ENCODE data around the gene PFN1. TPM values are rescaled to one million over a fixed set of nuclear protein-coding genes. Genes with fewer than 3 reads are reported as not detected.

The PFN1 gene
- polyA plus RNA-seq (145 and 230 TPM in 2 replicates), polyA minus RNA-seq (72.3 and 78.0 TPM in 2 replicates)

- Histone ChIP-seq H2AFZ (ENCODE audit: low read depth, low read length) (peak within 1 kb of the TSS; percentile 83), H3K27me3 (ENCODE audit: insufficient read depth, low read depth, low read length) (peaks cover 3% of the 10 kb centered on the region), H3K9ac (ENCODE audit: low read length) (peak within 1 kb of the TSS; percentile 87), H3K4me2 (ENCODE audit: low read length) (peak within 1 kb of the TSS; percentile 89), H3K27ac (ENCODE audit: low read length) (peak within 1 kb of the TSS; percentile 82), H3K9me3 (ENCODE audit: low read length) (no peaks in the 10 kb centered on the region), H3K79me2 (replicated peaks; ENCODE audit: insufficient read depth, low read length) (peaks cover 5% of the 10 kb centered on the region), H3K4me3 (ENCODE audit: low read length) (peak within 1 kb of the TSS; percentile 99), H4K20me1 (ENCODE audit: insufficient read depth) (no peaks in the 10 kb centered on the region), H3K9me2 (ENCODE audit: insufficient read depth, low read length) (no peaks in the 10 kb centered on the region), H3K36me3 (ENCODE audit: insufficient read depth, low read length) (no peaks in the 10 kb centered on the region), H3F3A (ENCODE audit: insufficient read depth, low read length, poor library complexity, severe bottlenecking) (no peaks in the 10 kb centered on the region)
- TF ChIP-seq EP300 (conservative IDR thresholded peaks at IDR 0.05; ENCODE audit: poor library complexity, severe bottlenecking) (peak; percentile 43), REST (IDR thresholded peaks at IDR 0.05; ENCODE audit: borderline replicate concordance) (no peak), MXI1 (conservative IDR thresholded peaks at IDR 0.05; ENCODE audit: poor library complexity, severe bottlenecking) (peak; percentile 82), POLR2AphosphoS5 (IDR thresholded peaks at IDR 0.05) (peak; percentile 75)
Measured at GRCh38 chr17:4948166-4948930, at the start of gene PFN1. Gene PFN1, minus strand, starts transcription at chr17:4948530. Its CDS starts 136 bp downstream, at chr17:4948394.

- TF ChIP-seq EP300 (conservative IDR thresholded peaks at IDR 0.05; ENCODE audit: poor library complexity, severe bottlenecking) (no peak), EZH2 (IDR thresholded peaks at IDR 0.05; ENCODE audit: borderline replicate concordance, insufficient read depth, low read length, poor library complexity, severe bottlenecking) (no peak), POLR2AphosphoS5 (IDR thresholded peaks at IDR 0.05) (peak; percentile 53), REST (IDR thresholded peaks at IDR 0.05; ENCODE audit: borderline replicate concordance) (no peak), TAF1 (IDR thresholded peaks at IDR 0.05; ENCODE audit: low read depth) (peak; percentile 43), SMC3 (conservative IDR thresholded peaks at IDR 0.05; ENCODE audit: poor library complexity) (no peak), RAD21 (conservative IDR thresholded peaks at IDR 0.05) (no peak), MXI1 (conservative IDR thresholded peaks at IDR 0.05; ENCODE audit: poor library complexity, severe bottlenecking) (peak; percentile 13)
- TF ChIP-seq, protein P1, sequence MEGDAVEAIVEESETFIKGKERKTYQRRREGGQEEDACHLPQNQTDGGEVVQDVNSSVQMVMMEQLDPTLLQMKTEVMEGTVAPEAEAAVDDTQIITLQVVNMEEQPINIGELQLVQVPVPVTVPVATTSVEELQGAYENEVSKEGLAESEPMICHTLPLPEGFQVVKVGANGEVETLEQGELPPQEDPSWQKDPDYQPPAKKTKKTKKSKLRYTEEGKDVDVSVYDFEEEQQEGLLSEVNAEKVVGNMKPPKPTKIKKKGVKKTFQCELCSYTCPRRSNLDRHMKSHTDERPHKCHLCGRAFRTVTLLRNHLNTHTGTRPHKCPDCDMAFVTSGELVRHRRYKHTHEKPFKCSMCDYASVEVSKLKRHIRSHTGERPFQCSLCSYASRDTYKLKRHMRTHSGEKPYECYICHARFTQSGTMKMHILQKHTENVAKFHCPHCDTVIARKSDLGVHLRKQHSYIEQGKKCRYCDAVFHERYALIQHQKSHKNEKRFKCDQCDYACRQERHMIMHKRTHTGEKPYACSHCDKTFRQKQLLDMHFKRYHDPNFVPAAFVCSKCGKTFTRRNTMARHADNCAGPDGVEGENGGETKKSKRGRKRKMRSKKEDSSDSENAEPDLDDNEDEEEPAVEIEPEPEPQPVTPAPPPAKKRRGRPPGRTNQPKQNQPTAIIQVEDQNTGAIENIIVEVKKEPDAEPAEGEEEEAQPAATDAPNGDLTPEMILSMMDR (IDR thresholded peaks at IDR 0.05; ENCODE audit: poor library complexity, severe bottlenecking), result peak; percentile 46
- H3K79me2 ChIP-seq (replicated peaks; ENCODE audit: insufficient read depth, low read length), result peaks cover 16% of the 10 kb centered on the region
- H3K27ac ChIP-seq (ENCODE audit: low read length), result peak within 1 kb of the TSS; percentile 67
- H3K4me2 ChIP-seq (ENCODE audit: low read length), result peak within 1 kb of the TSS; percentile 84
- no peaks in the 10 kb centered on the region for H3K27me3 ChIP-seq (ENCODE audit: insufficient read depth, low read depth, low read length)
- peak within 1 kb of the TSS; percentile 81 for H3K9ac ChIP-seq (ENCODE audit: low read length)
- H3F3A ChIP-seq (ENCODE audit: insufficient read depth, low read length, poor library complexity, severe bottlenecking), result no peaks in the 10 kb centered on the region
- peak within 1 kb of the TSS; percentile 96 for H3K4me3 ChIP-seq (ENCODE audit: low read length)
- H2AFZ ChIP-seq (ENCODE audit: low read depth, low read length), result peak within 1 kb of the TSS; percentile 45
- no peaks in the 10 kb centered on the region for H3K36me3 ChIP-seq (ENCODE audit: insufficient read depth, low read length)
- H3K9me3 ChIP-seq (ENCODE audit: low read length), result no peaks in the 10 kb centered on the region
- no peaks in the 10 kb centered on the region for H3K9me2 ChIP-seq (ENCODE audit: insufficient read depth, low read length)
- H4K20me1 ChIP-seq (ENCODE audit: insufficient read depth), result no peaks in the 10 kb centered on the region
Measured at GRCh38 chr17:4997302-4998026, 49.1 kb upstream of the PFN1 start, which contains the start of the genes INCA1 and KIF1C. Gene INCA1, minus strand, starts transcription at chr17:4997522. Its CDS starts 3,085 bp downstream, at chr17:4994437. Gene KIF1C, plus strand, starts transcription at chr17:4997950. Its CDS starts 2,297 bp downstream, at chr17:5000247.
